IMR-90 (cell line): ENCODE measurements around the gene FNTB. TPM values are rescaled to one million over a fixed set of nuclear protein-coding genes. Genes with fewer than 3 reads are reported as not detected.

ENCODE experiments used
- ATAC-seq: fragments of 200-7000 bp; cut with Tn5 transposase; 2 replicates; pipeline ENCODE4 v1.9.1; 2020; ENCODE audit warnings: low read depth, mild to moderate bottlenecking, moderate library complexity
- BruUV-seq: library from RNA; stranded (reverse); fragments of 400-500 nt; replicated peaks from 2 replicates; lab custom pipeline; 2021; lab: Mats Ljungman, UMichigan
- CTCF ChIA-PET: fragments of 300-600 bp; formaldehyde crosslinking; extraction: SDS; loops from one replicate; lab custom pipeline; 2021; ENCODE audit warnings: antibody characterized with exemption; lab: Yijun Ruan, JAX
- POLR2A ChIA-PET: fragments of 300-600 bp; sonication (Branson Sonifier 250); formaldehyde crosslinking; loops from one replicate; lab custom pipeline; 2022; ENCODE audit warnings: antibody characterized with exemption; ENCODE audit not compliant: unreplicated experiment; lab: Charles Lee
- DNase-seq: peaks from one replicate; pipeline ENCODE4 v3.0.0; 2013
- H2AFZ ChIP-seq: replicated peaks from 2 replicates; pipeline ENCODE3; 2013; ENCODE audit warnings: low read length, mild to moderate bottlenecking; ENCODE audit not compliant: poor library complexity
- H2AK5ac ChIP-seq: 2 replicates; pipeline ENCODE4 v1.6.1; 2013; ENCODE audit warnings: low read depth, low read length, inconsistent platforms
- H2AK9ac ChIP-seq: replicated peaks from 2 replicates; pipeline ENCODE3; 2013; ENCODE audit warnings: mild to moderate bottlenecking, low read depth, low read length, moderate library complexity; ENCODE audit not compliant: poor library complexity
- H2BK120ac ChIP-seq: 2 replicates; pipeline ENCODE4 v1.6.1; 2013; ENCODE audit warnings: low read depth, low read length, inconsistent platforms
- H2BK15ac ChIP-seq: 3 replicates; pipeline ENCODE4 v1.6.1; 2013; ENCODE audit warnings: low read depth, low read length, inconsistent platforms
- H2BK20ac ChIP-seq: 2 replicates; pipeline ENCODE4 v1.6.1; 2013; ENCODE audit warnings: low read depth, mild to moderate bottlenecking, inconsistent platforms, low read length, moderate library complexity
- H2BK5ac ChIP-seq: 2 replicates; pipeline ENCODE4 v1.6.1; 2013; ENCODE audit warnings: mild to moderate bottlenecking, low read depth, low read length, inconsistent platforms; ENCODE audit not compliant: poor library complexity, severe bottlenecking
- H3K14ac ChIP-seq: replicated peaks from 2 replicates; pipeline ENCODE4 v1.6.1; 2013; ENCODE audit warnings: low read depth, low read length, inconsistent platforms
- H3K18ac ChIP-seq: 2 replicates; pipeline ENCODE4 v1.6.1; 2013; ENCODE audit warnings: low read depth, low read length, control low read depth
- H3K23ac ChIP-seq: 2 replicates; pipeline ENCODE4 v1.6.1; 2013; ENCODE audit warnings: low read depth, low read length, inconsistent platforms
- H3K27ac ChIP-seq: 2 replicates; pipeline ENCODE4 v1.5.1; 2013; ENCODE audit warnings: mild to moderate bottlenecking, control low read depth, low read length; ENCODE audit not compliant: insufficient read depth
- H3K27me3 ChIP-seq: 2 replicates; pipeline ENCODE4 v1.6.1; 2013; ENCODE audit warnings: low read length; ENCODE audit not compliant: control insufficient read depth, insufficient read depth
- H3K36me3 ChIP-seq: 2 replicates; pipeline ENCODE4 v1.6.1; 2013; ENCODE audit warnings: low read length, mixed read lengths; ENCODE audit not compliant: control insufficient read depth, insufficient read depth
- H3K4ac ChIP-seq: 2 replicates; pipeline ENCODE4 v1.6.1; 2013; ENCODE audit warnings: low read depth, low read length, inconsistent platforms
- H3K4me1 ChIP-seq: 2 replicates; pipeline ENCODE4 v1.6.1; 2013; ENCODE audit warnings: low read length, mixed read lengths; ENCODE audit not compliant: control insufficient read depth, insufficient read depth
- H3K4me2 ChIP-seq: 2 replicates; pipeline ENCODE4 v1.6.1; 2013; ENCODE audit warnings: low read depth, mild to moderate bottlenecking, control low read depth, low read length, moderate library complexity
- H3K4me3 ChIP-seq: 2 replicates; pipeline ENCODE4 v1.5.1; 2013; ENCODE audit warnings: low read depth, mild to moderate bottlenecking, control low read depth, low read length, moderate library complexity; ENCODE audit not compliant: insufficient read depth
- H3K56ac ChIP-seq: 2 replicates; pipeline ENCODE4 v1.6.1; 2013; ENCODE audit warnings: low read length, inconsistent platforms; ENCODE audit not compliant: insufficient read depth; ENCODE audit errors: extremely low read depth
- H3K79me1 ChIP-seq, 2 experiments: 2 replicates each; pipeline ENCODE4 v1.6.1; 2013; ENCODE audit warnings: low read length in 2 of 2, inconsistent platforms in 1 of 2, low read depth in 1 of 2
- H3K9ac ChIP-seq: 2 replicates; pipeline ENCODE4 v1.6.1; 2013; ENCODE audit warnings: low read depth, low read length, control low read depth
- H3K9me1 ChIP-seq: 2 replicates; pipeline ENCODE4 v1.6.1; 2013; ENCODE audit warnings: low read length, inconsistent platforms; ENCODE audit not compliant: insufficient read depth
- H3K9me3 ChIP-seq: 2 replicates; pipeline ENCODE4 v1.6.1; 2013; ENCODE audit warnings: low read length; ENCODE audit not compliant: control insufficient read depth, insufficient read depth
- H4K20me1 ChIP-seq: 2 replicates; pipeline ENCODE4 v1.6.1; 2013; ENCODE audit warnings: low read length, inconsistent platforms; ENCODE audit not compliant: insufficient read depth
- H4K5ac ChIP-seq: 2 replicates; pipeline ENCODE4 v1.6.1; 2013; ENCODE audit warnings: mild to moderate bottlenecking, low read depth, low read length, control low read depth
- H4K8ac ChIP-seq, 2 experiments: 2 replicates each; pipeline ENCODE4 v1.6.1; 2013; ENCODE audit warnings: low read depth in 2 of 2, low read length in 2 of 2, control low read depth in 1 of 2, inconsistent platforms in 1 of 2
- H4K91ac ChIP-seq: 2 replicates; pipeline ENCODE4 v1.6.1; 2013; ENCODE audit warnings: low read depth, low read length, inconsistent platforms; ENCODE audit not compliant: insufficient read depth
- BHLHE40 ChIP-seq: fragments of 150-350 bp; IDR thresholded peaks from 2 replicates; pipeline ENCODE4 v1.6.1; 2016; ENCODE audit warnings: mild to moderate bottlenecking, low read depth, low read length
- CEBPB ChIP-seq: IDR thresholded peaks from 2 replicates; pipeline ENCODE4 v1.6.1; 2012; ENCODE audit warnings: low read depth, low read length, improper control_type of control experiment
- CHD1 ChIP-seq: IDR thresholded peaks from 2 replicates; pipeline ENCODE4 v1.6.1; 2012; ENCODE audit warnings: low read depth, low read length, improper control_type of control experiment
- CTCF ChIP-seq: conservative IDR thresholded peaks from 2 replicates; pipeline ENCODE4 v1.5.1; 2012; ENCODE audit warnings: mild to moderate bottlenecking, low read depth, low read length, improper control_type of control experiment
- ELK1 ChIP-seq: fragments of 150-350 bp; IDR thresholded peaks from 2 replicates; pipeline ENCODE4 v1.6.1; 2016; ENCODE audit warnings: low read depth, mild to moderate bottlenecking, low read length, moderate library complexity, borderline replicate concordance
- FOS ChIP-seq: fragments of 150-350 bp; IDR thresholded peaks from 2 replicates; pipeline ENCODE4 v1.6.1; 2016; ENCODE audit warnings: low read depth, low read length
- MAFK ChIP-seq: IDR thresholded peaks from 2 replicates; pipeline ENCODE4 v1.6.1; 2012; ENCODE audit warnings: low read depth, low read length, improper control_type of control experiment
- MAZ ChIP-seq: IDR thresholded peaks from 2 replicates; pipeline ENCODE4 v1.6.1; 2012; ENCODE audit warnings: low read depth, mild to moderate bottlenecking, low read length, improper control_type of control experiment, moderate library complexity, borderline replicate concordance
- MXI1 ChIP-seq: IDR thresholded peaks from 2 replicates; pipeline ENCODE4 v1.6.1; 2012; ENCODE audit warnings: low read depth, mild to moderate bottlenecking, low read length, moderate library complexity, borderline replicate concordance
- NFE2L2 ChIP-seq: fragments of 150-350 bp; IDR thresholded peaks from 2 replicates; pipeline ENCODE4 v1.6.1; 2016; ENCODE audit warnings: low read depth, mild to moderate bottlenecking, low read length
- POLR2A ChIP-seq: IDR thresholded peaks from 2 replicates; pipeline ENCODE4 v1.6.1; 2012; ENCODE audit warnings: mild to moderate bottlenecking, low read depth, low read length
- RAD21 ChIP-seq: IDR thresholded peaks from 2 replicates; pipeline ENCODE4 v1.6.1; 2012; ENCODE audit warnings: low read length, improper control_type of control experiment
- RCOR1 ChIP-seq: IDR thresholded peaks from 2 replicates; pipeline ENCODE4 v1.6.1; 2012; ENCODE audit warnings: mild to moderate bottlenecking, low read length, improper control_type of control experiment; ENCODE audit not compliant: insufficient replicate concordance
- RFX5 ChIP-seq: IDR thresholded peaks from 2 replicates; pipeline ENCODE4 v1.8.0; 2012; ENCODE audit warnings: low read depth, mild to moderate bottlenecking, low read length, moderate library complexity
- SMC3 ChIP-seq: fragments of 150-350 bp; IDR thresholded peaks from 2 replicates; pipeline ENCODE4 v1.6.1; 2016; ENCODE audit warnings: low read depth, mild to moderate bottlenecking, antibody characterized with exemption, low read length, moderate library complexity
- USF2 ChIP-seq: fragments of 150-350 bp; IDR thresholded peaks from 2 replicates; pipeline ENCODE4 v1.6.1; 2017; ENCODE audit warnings: mild to moderate bottlenecking, antibody characterized with exemption, low read length, low read depth
- WGBS, 2 experiments: methylation state at CpG; one replicate each; pipeline versions ENCODE4 v1.1.5 to v1.1.7; 2013; ENCODE audit warnings: missing lambda C conversion rate in 2 of 2; ENCODE audit not compliant: insufficient read length in 1 of 2; ENCODE audit errors: extremely low coverage in 2 of 2; 5-methylcytosine and 5-hydroxymethylcytosine counted together
- dilution Hi-C: fragments of 300-500 bp; cut with HindIII; formaldehyde crosslinking; loops from one replicate; pipeline ENCODE4 v1.14.3; 2018; ENCODE audit warnings: low sequenced_read_pairs; ENCODE audit not compliant: unreplicated experiment
- in situ Hi-C: fragments of 300-500 bp; cut with MboI; formaldehyde crosslinking; loops from 3 replicates; pipeline ENCODE4 v1.14.3; 2019; ENCODE audit warnings: low sequenced_read_pairs, inconsistent platforms, mixed read lengths
- intact Hi-C: fragments of 100-400 bp; cut with micrococcal nuclease; formaldehyde crosslinking; loops from 2 replicates; pipeline ENCODE4 v1.10.0; 2022
- polyA plus RNA-seq, 3 experiments: library from polyadenylated mRNA; depleted of rRNA; stranded (reverse); fragments of >200 nt; gene quantifications; 2 replicates each; pipeline ENCODE4 v1.2.3, GENCODE V29; 2012; ENCODE audit warnings: low replicate concordance in 1 of 3
- total RNA-seq: library from RNA; depleted of rRNA; stranded (reverse); fragments of >200 nt; gene quantifications from 2 replicates; pipeline ENCODE4 v1.2.3, GENCODE V29; 2012

The FNTB gene
- total and polyA plus RNA-seq, 2 of the 4 experiments (the other 2 are of a cell fraction): 9.9 to 18.5 TPM

GRCh38 chr14:65054471-65055085 is 67.9 kb downstream of the FNTB start:
- dilution Hi-C loops: no loop called here

More at GRCh38 chr14:65054471-65055085, 67.9 kb downstream of the FNTB start:
- Histone ChIP-seq H3K18ac (no peak overlapping the region), H3K79me1 (no peaks in the 10 kb centered on the region), H3K9me3 (no peaks in the 10 kb centered on the region), H3K27ac (no peak overlapping the region), H3K9ac (no peak overlapping the region), H2AK5ac (no peak overlapping the region), H2BK120ac (no peak overlapping the region), H2BK5ac (no peak overlapping the region), H2AK9ac (no peak overlapping the region), H3K23ac (no peak overlapping the region), H2BK20ac (no peak overlapping the region), H3K9me1 (peaks cover 2% of the 10 kb centered on the region; the same call in 1 of the 2 replicates), H3K4me3 (no peak overlapping the region), H3K36me3 (peaks cover 21% of the 10 kb centered on the region), H3K4ac (no peak overlapping the region), H3K27me3 (no peaks in the 10 kb centered on the region), H4K91ac (no peak overlapping the region), H4K20me1 (no peaks in the 10 kb centered on the region; the same call in 1 of the 2 replicates), H2AFZ (no peak overlapping the region), H4K8ac (no peak overlapping the region), H3K56ac (no peak overlapping the region), H3K14ac (no peak overlapping the region), H2BK15ac (no peak overlapping the region), H4K5ac (no peak overlapping the region), H3K4me2 (no peak overlapping the region), H3K4me1 (no peaks in the 10 kb centered on the region)
- TF ChIP-seq USF2 (no peak), ELK1 (no peak), FOS (no peak), MXI1 (no peak), NFE2L2 (no peak), RCOR1 (no peak), SMC3 (no peak), CTCF (no peak), MAFK (no peak), RFX5 (no peak), BHLHE40 (no peak), POLR2A (no peak), CHD1 (no peak), RAD21 (no peak), MAZ (no peak), CEBPB (no peak)
- BruUV-seq: no TSS peak
- DNase-seq (no peak), ATAC-seq (no peak)
- WGBS, 2 experiments: 87% methylated on average over 11 of the region's 23 CpGs; no CpG with 5 or more reads in 1 of the 2 experiments
- ChIA-PET POLR2A (no interaction called here), CTCF (no interaction called here)
- in situ Hi-C loops (no loop called here), intact Hi-C loops (no loop called here)
